HL-60 (cell line): ENCODE results near the gene VENTX.

Experiments
- DNase-seq, 2 experiments: peaks; one replicate each; pipeline ENCODE4 v3.0.0-alpha.2; 2010 to 2020; ENCODE audit warnings: low read depth in 1 of 2, low spot score in 1 of 2
- H3K27ac ChIP-seq: fragments of 250-450 bp; sonication (Bioruptor Pico); replicated peaks from 2 replicates; pipeline ENCODE4 v1.5.1; 2020; ENCODE audit warnings: mild to moderate bottlenecking, moderate library complexity
- H3K27me3 ChIP-seq: fragments of 250-450 bp; sonication (Bioruptor Pico); 2 replicates; pipeline ENCODE4 v1.5.1; 2021; ENCODE audit warnings: mild to moderate bottlenecking, moderate library complexity; ENCODE audit not compliant: insufficient read depth, poor library complexity, severe bottlenecking
- H3K4me3 ChIP-seq: replicated peaks from 2 replicates; pipeline ENCODE4 v1.5.1; 2011; ENCODE audit warnings: mild to moderate bottlenecking, control low read depth, low read length; ENCODE audit not compliant: insufficient read depth
- GABPA ChIP-seq: IDR thresholded peaks from 2 replicates; pipeline ENCODE4 v1.6.1; 2012; ENCODE audit warnings: low read depth
- POLR2AphosphoS5 ChIP-seq: IDR thresholded peaks from 2 replicates; pipeline ENCODE4 v1.6.1; 2012; ENCODE audit warnings: low read depth
- SPI1 ChIP-seq: IDR thresholded peaks from 2 replicates; pipeline ENCODE4 v1.6.1; 2012; ENCODE audit warnings: low read depth, mild to moderate bottlenecking, borderline replicate concordance
- TF ChIP-seq, protein P1 (sequence below): IDR thresholded peaks from one replicate; pipeline ENCODE4 v1.5.1; 2011; ENCODE audit warnings: low read length, control low read depth, inconsistent platforms; ENCODE audit not compliant: insufficient read depth
- TF ChIP-seq, protein P2 (sequence below): IDR thresholded peaks from 2 replicates; pipeline ENCODE4 v1.6.1; 2012; ENCODE audit warnings: low read depth; ENCODE audit not compliant: insufficient replicate concordance

Gene VENTX

DNA sequence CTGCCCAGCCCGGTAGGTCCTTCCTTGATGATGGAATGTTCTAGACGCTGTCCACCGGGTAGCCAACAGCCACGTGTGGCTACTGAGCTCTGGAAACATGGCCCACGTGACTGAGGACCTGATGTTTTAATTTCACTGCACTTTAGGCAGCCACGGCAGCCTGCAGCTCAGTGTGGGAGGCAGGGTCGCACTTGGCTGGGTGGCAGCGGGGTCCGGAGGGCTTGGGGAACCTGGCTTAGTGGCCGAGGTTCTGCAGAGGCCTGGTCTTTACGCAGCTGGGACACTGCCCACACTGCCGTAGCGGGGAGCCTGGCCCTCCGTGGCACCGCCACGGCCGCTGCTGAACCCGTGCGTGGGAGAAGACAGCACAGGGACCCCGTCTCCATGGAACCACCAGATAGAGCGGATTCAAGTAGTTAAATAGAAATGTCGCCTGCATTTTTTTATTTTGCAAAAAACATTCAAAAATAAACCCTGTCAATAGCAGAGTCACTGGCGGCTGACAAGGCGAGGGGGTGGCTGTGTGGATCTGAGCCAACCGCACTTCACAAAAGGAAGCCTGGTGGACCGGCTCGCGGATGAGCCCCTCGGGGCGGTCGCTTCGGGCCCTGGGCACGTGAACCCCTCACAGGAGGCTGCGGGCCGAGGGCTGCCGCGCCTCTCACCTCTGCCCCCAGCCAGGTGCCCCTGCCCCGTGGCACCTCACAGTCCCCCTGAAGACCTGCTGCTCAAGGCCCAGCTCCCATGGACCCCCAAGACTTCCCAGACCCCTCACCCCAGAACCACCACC is 33.2 kb upstream of the VENTX start:
- no peak overlapping the region for H3K4me3 ChIP-seq
- no peak for DNase-seq
- H3K27ac ChIP-seq, result no peak overlapping the region
- no peak for TF ChIP-seq GABPA
- no peak for TF ChIP-seq SPI1
- TF ChIP-seq, protein P1, sequence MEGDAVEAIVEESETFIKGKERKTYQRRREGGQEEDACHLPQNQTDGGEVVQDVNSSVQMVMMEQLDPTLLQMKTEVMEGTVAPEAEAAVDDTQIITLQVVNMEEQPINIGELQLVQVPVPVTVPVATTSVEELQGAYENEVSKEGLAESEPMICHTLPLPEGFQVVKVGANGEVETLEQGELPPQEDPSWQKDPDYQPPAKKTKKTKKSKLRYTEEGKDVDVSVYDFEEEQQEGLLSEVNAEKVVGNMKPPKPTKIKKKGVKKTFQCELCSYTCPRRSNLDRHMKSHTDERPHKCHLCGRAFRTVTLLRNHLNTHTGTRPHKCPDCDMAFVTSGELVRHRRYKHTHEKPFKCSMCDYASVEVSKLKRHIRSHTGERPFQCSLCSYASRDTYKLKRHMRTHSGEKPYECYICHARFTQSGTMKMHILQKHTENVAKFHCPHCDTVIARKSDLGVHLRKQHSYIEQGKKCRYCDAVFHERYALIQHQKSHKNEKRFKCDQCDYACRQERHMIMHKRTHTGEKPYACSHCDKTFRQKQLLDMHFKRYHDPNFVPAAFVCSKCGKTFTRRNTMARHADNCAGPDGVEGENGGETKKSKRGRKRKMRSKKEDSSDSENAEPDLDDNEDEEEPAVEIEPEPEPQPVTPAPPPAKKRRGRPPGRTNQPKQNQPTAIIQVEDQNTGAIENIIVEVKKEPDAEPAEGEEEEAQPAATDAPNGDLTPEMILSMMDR, result no peak
- TF ChIP-seq, protein P2, sequence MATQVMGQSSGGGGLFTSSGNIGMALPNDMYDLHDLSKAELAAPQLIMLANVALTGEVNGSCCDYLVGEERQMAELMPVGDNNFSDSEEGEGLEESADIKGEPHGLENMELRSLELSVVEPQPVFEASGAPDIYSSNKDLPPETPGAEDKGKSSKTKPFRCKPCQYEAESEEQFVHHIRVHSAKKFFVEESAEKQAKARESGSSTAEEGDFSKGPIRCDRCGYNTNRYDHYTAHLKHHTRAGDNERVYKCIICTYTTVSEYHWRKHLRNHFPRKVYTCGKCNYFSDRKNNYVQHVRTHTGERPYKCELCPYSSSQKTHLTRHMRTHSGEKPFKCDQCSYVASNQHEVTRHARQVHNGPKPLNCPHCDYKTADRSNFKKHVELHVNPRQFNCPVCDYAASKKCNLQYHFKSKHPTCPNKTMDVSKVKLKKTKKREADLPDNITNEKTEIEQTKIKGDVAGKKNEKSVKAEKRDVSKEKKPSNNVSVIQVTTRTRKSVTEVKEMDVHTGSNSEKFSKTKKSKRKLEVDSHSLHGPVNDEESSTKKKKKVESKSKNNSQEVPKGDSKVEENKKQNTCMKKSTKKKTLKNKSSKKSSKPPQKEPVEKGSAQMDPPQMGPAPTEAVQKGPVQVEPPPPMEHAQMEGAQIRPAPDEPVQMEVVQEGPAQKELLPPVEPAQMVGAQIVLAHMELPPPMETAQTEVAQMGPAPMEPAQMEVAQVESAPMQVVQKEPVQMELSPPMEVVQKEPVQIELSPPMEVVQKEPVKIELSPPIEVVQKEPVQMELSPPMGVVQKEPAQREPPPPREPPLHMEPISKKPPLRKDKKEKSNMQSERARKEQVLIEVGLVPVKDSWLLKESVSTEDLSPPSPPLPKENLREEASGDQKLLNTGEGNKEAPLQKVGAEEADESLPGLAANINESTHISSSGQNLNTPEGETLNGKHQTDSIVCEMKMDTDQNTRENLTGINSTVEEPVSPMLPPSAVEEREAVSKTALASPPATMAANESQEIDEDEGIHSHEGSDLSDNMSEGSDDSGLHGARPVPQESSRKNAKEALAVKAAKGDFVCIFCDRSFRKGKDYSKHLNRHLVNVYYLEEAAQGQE, result no peak
- TF ChIP-seq POLR2AphosphoS5, result no peak
- H3K27me3 ChIP-seq, result no peaks in the 10 kb centered on the region

DNA sequence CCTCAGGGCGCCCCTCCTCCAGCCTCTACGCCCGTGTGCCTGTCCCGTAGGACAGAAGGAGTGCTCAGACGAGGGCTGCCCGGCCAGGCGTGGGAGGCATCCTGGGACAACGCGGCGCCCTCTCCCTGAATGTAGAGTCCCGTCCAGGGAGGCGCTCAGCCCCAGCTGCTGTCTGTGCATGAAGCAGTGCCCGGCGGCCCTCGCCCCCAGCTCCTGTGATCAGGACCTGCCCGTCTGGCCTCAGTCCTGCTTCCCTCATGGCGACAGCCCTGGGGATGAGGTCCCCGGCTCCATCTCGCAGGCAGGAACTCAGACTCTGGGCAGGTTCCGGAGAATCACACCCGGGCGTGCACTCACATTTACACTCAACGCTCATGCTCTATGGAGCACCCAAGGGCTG is 32.5 kb upstream of the VENTX start:
- DNase-seq, result no peak
- no peaks in the 10 kb centered on the region for H3K27me3 ChIP-seq
- TF ChIP-seq, protein P1, result no peak
- H3K27ac ChIP-seq, result no peak overlapping the region
- H3K4me3 ChIP-seq, result no peak overlapping the region

DNA sequence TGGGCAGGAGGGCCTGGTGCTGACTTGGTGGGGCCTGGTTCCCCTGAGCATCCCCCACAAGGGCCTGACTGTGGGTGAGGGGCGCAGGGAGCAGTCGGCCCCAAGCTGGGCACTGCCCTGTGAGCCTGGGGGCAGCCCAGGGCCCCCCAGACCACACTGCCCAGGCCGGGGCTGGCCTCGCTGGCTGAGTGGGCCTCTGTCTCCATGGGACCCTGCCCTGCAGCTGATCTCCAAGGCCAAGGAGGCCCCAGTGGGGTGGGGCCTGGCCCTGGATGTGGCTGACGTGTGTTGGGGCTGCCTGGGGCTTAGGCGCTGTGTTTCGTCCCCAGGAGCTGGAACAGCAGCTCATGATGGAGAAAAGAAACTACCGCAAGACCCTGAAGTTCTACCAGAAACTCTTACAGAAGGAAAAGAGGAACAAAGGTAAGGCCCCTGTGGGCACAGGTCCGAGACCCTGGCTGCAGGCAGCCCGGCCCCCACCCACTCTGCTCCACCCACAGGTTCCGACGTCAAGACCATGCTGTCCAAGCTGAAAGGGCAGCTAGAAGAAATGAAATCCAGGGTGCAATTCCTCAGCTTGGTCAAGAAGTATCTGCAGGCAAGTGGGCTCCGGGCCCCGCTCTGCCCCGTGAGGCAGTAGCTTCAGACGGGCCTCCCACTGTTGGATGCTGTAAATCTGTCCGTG is 31.2 kb upstream of the VENTX start:
- Histone ChIP-seq H3K4me3 (no peak overlapping the region), H3K27ac (no peak overlapping the region), H3K27me3 (no peaks in the 10 kb centered on the region)
- TF ChIP-seq, protein P2, result no peak
- TF ChIP-seq, protein P1, result no peak
- no peak for TF ChIP-seq GABPA
- TF ChIP-seq SPI1, result no peak
- TF ChIP-seq POLR2AphosphoS5, result no peak
- DNase-seq, result no peak
